Measurements from ENCODE around the gene SARDH. TPM values are rescaled to one million over a fixed set of nuclear protein-coding genes. Genes with fewer than 3 reads are reported as not detected.

The SARDH gene
- total and polyA plus RNA-seq, 2 of the 8 experiments (the other 6 are each of a cell fraction or from before 2014, with no cell fraction given): 6.4 to 7.4 TPM

DNA sequence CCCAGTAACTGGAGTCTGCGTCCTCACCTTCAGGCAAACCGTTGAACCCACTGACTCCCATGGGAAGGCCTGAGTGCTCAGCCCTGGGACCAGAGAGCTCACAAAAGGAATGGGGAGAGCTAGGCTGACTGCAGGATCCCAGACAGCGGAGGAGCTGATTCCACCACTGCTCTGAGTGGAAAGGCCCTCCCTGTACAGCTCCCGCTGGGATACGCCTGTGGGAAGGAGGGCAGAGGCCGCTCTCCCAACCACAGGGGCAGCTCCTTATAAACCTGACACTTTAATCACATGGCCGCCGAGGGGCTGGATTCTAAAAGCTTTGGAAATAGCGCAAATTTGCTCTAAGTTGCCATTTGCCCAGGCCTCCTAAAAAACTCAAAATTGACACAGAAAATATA, 64.9 kb downstream of the SARDH start:
- H3K27ac ChIP-seq (ENCODE audit: low read depth, low read length): no peak overlapping the region
- H3K36me3 ChIP-seq (ENCODE audit: control insufficient read depth in 2 of 4, insufficient read depth in 4 of 4, low read length in 3 of 4): no peaks in the 10 kb centered on the region
- H4K8ac ChIP-seq (ENCODE audit: extremely low read depth, insufficient read depth, low read length): no peak overlapping the region
- no peak overlapping the region for H2BK120ac ChIP-seq (replicated peaks; ENCODE audit: low read depth, low read length)
- no peak overlapping the region for H3K4ac ChIP-seq (replicated peaks; ENCODE audit: insufficient read length, low read depth, low read length)
- no peak for DNase-seq (ENCODE audit: low read depth in 1 of 2, low spot score in 2 of 2)
- 92% methylated on average over 9 of the region's 9 CpGs; no CpG with 5 or more reads in 1 of the 2 experiments for WGBS, 2 experiments (ENCODE audit: extremely low coverage in 1 of 2, insufficient coverage in 1 of 2, insufficient read length in 1 of 2, insufficient replicate concordance in 2 of 2, low coverage in 1 of 2, low lambda C conversion rate in 2 of 2, missing lambda C conversion rate in 1 of 2)
- no peak overlapping the region for H2BK12ac ChIP-seq (ENCODE audit: low read depth, low read length)
- H2BK15ac ChIP-seq (ENCODE audit: low read length): no peak overlapping the region
- H4K20me1 ChIP-seq (replicated peaks in 1 of 2; ENCODE audit: control insufficient read depth in 1 of 2, insufficient read depth in 2 of 2, low read length in 2 of 2): no peaks in the 10 kb centered on the region
- H3K9me3 ChIP-seq (ENCODE audit: insufficient read depth in 2 of 2, low read depth in 1 of 2, low read length in 1 of 2): no peaks in the 10 kb centered on the region; a peak in 1 of 4 replicates
- ChIA-PET POLR2A (ENCODE audit: partially characterized antibody) (interaction anchor here (0.6 to 1.2 kb wide), 3 partner anchors 10 to 314 kb away, joined by 3 read pairs; no protein-coding TSS in a partner anchor), CTCF (ENCODE audit: partially characterized antibody) (interaction anchor here (0.5 to 1.4 kb wide), 8 partner anchors 11 to 254 kb away, joined by 3 to 4 read pairs (median 4); no protein-coding TSS in a partner anchor)
- no peaks in the 10 kb centered on the region for H3K79me2 ChIP-seq (ENCODE audit: control insufficient read depth in 1 of 2, insufficient read depth in 2 of 2, low read length in 2 of 2)
- H2AK5ac ChIP-seq (ENCODE audit: low read depth, low read length): no peak overlapping the region; the same call in 1 of the 2 replicates
- H2BK20ac ChIP-seq (ENCODE audit: low read length): no peak overlapping the region
- H3K4me3 ChIP-seq (ENCODE audit: extremely low read depth in 1 of 4, insufficient read depth in 2 of 4, low read depth in 3 of 4, low read length in 4 of 4): no peak overlapping the region
- no peak overlapping the region for H3K14ac ChIP-seq (ENCODE audit: insufficient read length)
- no peak overlapping the region for H3K9ac ChIP-seq (replicated peaks in 1 of 4; ENCODE audit: extremely low read depth in 1 of 4, low read depth in 3 of 4, low read length in 3 of 4)
- H2AFZ ChIP-seq (ENCODE audit: low read length): no peak overlapping the region
- H3K4me1 ChIP-seq (replicated peaks in 1 of 4; ENCODE audit: control insufficient read depth in 3 of 4, insufficient read depth in 4 of 4, low read length in 3 of 4): peaks cover 0 to 9% (median 3%) of the 10 kb centered on the region in 4 experiments; a peak in 5 of 7 replicates
- no peak for FAIRE-seq
- H3K56ac ChIP-seq (replicated peaks; ENCODE audit: insufficient read length, low read depth, low read length): no peak overlapping the region
- no peak overlapping the region for H3K4me2 ChIP-seq (ENCODE audit: insufficient read depth in 1 of 2, low read depth in 2 of 2, low read length in 2 of 2)
- no peak overlapping the region for H3K23ac ChIP-seq (ENCODE audit: insufficient read length)
- H3K27me3 ChIP-seq (replicated peaks in 1 of 4; ENCODE audit: control insufficient read depth in 3 of 4, extremely low read depth in 1 of 4, insufficient read depth in 3 of 4, low read length in 3 of 4): no peaks in the 10 kb centered on the region
- no peaks in the 10 kb centered on the region for H3K23me2 ChIP-seq (ENCODE audit: low read depth, low read length)
- no peaks in the 10 kb centered on the region for H3K79me1 ChIP-seq (ENCODE audit: low read depth, low read length)
- H2BK5ac ChIP-seq (ENCODE audit: low read depth, low read length): 0 out of 2 replicates have a peak overlapping the region, but pooled peaks have one; percentile 35
- H4K91ac ChIP-seq (replicated peaks; ENCODE audit: insufficient read length, low read length): no peak overlapping the region
- no peak overlapping the region for H4K5ac ChIP-seq (ENCODE audit: insufficient read length, low read depth, low read length)
- H3K18ac ChIP-seq (ENCODE audit: extremely low read depth, low read length): no peak overlapping the region
- TF ChIP-seq RAD21 (IDR thresholded peaks at IDR 0.05 in 1 of 2, conservative IDR thresholded peaks at IDR 0.05 in 1 of 2; ENCODE audit: low read depth in 2 of 2, low read length in 2 of 2): no peak
